ENCODE measurements around the gene SPEF2. TPM values are rescaled to one million over a fixed set of nuclear protein-coding genes. Genes with fewer than 3 reads are reported as not detected.

Gene SPEF2
- total RNA-seq, 1 experiment from 2014 or later = not detected

GRCh38 chr5:35815089-35815936 is 197.7 kb downstream of the SPEF2 start:
- Histone ChIP-seq H3K36me3 (no peaks in the 10 kb centered on the region), H3K27ac (no peak overlapping the region), H3K4me3 (no peak overlapping the region), H3K4me1 (replicated peaks) (no peaks in the 10 kb centered on the region), H3K27me3 (replicated peaks) (0 out of 2 replicates have a peak, but pooled peaks cover 5% of the 10 kb centered on the region), H3K9me3 (replicated peaks) (no peaks in the 10 kb centered on the region)
- peak in 1 of 2 experiments; percentile 11 for DNase-seq (ENCODE audit: low read depth in 1 of 2, low spot score in 2 of 2)

DNA sequence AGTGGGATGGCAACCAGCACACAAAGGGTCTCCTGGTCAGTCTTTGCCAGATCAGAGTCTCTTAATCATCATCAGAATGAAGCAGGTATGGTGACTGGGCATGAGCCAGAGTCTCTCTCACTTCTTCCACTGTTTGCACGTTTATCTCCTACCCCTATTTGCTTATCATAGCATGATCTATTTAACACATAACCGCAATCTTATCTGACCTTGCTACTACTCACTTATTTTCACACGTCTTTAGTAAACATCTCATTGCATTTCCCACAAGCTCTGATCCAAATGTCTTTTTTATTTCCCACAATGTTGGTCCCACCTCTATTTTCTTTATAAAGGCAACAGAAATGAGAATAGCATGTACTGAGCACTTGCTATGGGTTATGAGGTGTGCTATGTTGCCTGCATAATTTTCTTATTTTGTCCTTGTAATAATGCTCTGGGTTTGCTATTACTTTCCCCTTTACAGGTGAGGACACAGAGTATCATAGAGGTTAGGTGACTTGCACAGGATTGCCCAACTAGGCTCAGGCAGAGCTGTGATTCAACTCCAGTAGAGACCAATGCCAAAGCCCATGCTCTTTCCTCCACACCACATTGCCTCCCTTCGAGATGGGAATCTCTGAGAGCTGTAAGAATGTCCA is 199.3 kb downstream of the SPEF2 start:
- Histone ChIP-seq H3K4me1 (replicated peaks) (no peaks in the 10 kb centered on the region), H3K36me3 (no peaks in the 10 kb centered on the region)

GRCh38 chr5:35819026-35819425 is 201.4 kb downstream of the SPEF2 start:
- Histone ChIP-seq H3K9me3 (replicated peaks) (no peaks in the 10 kb centered on the region), H3K27ac (no peak overlapping the region), H3K36me3 (no peaks in the 10 kb centered on the region), H3K4me1 (replicated peaks) (no peaks in the 10 kb centered on the region), H3K4me3 (no peak overlapping the region), H3K27me3 (replicated peaks) (0 out of 2 replicates have a peak, but pooled peaks cover 5% of the 10 kb centered on the region)
- DNase-seq (ENCODE audit: low read depth in 1 of 2, low spot score in 2 of 2) = no peak

More for the DNA sequence above, 199.3 kb downstream of the SPEF2 start:
- Histone ChIP-seq H3K27me3 (replicated peaks) (0 out of 2 replicates have a peak, but pooled peaks cover 5% of the 10 kb centered on the region), H3K4me3 (no peak overlapping the region), H3K27ac (no peak overlapping the region), H3K9me3 (replicated peaks) (no peaks in the 10 kb centered on the region)
- no peak for DNase-seq (ENCODE audit: low read depth in 1 of 2, low spot score in 2 of 2)

DNA sequence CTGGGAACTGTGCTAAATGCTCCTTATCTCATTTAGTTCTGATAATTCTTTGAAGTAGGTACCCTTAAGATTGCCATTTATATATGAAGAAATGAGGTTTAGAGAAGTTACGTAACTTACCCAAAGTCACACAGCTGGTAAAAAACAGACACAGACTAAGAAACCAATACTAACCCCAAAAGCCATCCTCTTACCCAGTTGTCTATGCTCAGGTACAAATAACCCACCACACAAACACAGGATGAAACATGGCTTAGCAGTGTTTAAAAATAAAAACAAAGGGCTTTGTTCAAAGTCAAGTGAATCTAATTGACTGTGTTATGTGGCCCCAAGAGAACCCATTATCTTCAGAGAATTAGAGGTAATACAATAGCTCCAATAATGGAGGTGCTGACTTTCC is 202.0 kb downstream of the SPEF2 start:
- Histone ChIP-seq H3K4me1 (replicated peaks) (no peaks in the 10 kb centered on the region), H3K27ac (no peak overlapping the region), H3K36me3 (no peaks in the 10 kb centered on the region), H3K9me3 (replicated peaks) (no peaks in the 10 kb centered on the region), H3K4me3 (no peak overlapping the region), H3K27me3 (replicated peaks) (0 out of 2 replicates have a peak, but pooled peaks cover 5% of the 10 kb centered on the region)
- DNase-seq (ENCODE audit: low read depth in 1 of 2, low spot score in 2 of 2) = no peak

GRCh38 chr5:35820735-35821134 is 203.1 kb downstream of the SPEF2 start:
- Histone ChIP-seq H3K9me3 (replicated peaks) (no peaks in the 10 kb centered on the region), H3K4me1 (replicated peaks) (no peaks in the 10 kb centered on the region), H3K4me3 (no peak overlapping the region), H3K36me3 (no peaks in the 10 kb centered on the region), H3K27me3 (replicated peaks) (0 out of 2 replicates have a peak, but pooled peaks cover 5% of the 10 kb centered on the region), H3K27ac (no peak overlapping the region)
- DNase-seq (ENCODE audit: low read depth in 1 of 2, low spot score in 2 of 2) = no peak

DNA sequence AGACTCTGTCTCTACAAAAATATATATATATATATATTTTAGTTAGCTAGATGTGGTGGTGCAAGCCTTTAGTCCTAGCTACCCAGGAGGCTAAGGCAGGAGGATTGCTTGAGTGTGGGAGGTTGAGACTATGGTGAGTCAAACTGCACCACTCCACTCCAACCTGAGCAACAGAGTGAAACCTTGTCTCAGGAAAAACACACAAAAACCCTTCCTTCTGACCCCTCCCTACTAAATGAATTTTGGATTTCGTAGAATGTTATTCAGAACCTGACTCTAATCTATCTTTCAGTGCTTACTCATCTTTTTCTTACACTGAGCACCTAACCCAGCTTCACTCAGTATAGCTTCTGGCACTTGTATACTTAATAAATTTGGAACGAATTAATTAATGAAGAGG is 203.8 kb downstream of the SPEF2 start:
- Histone ChIP-seq H3K27ac (no peak overlapping the region), H3K27me3 (replicated peaks) (0 out of 2 replicates have a peak, but pooled peaks cover 5% of the 10 kb centered on the region), H3K4me1 (replicated peaks) (no peaks in the 10 kb centered on the region), H3K36me3 (no peaks in the 10 kb centered on the region), H3K9me3 (replicated peaks) (no peaks in the 10 kb centered on the region), H3K4me3 (no peak overlapping the region)
- DNase-seq (ENCODE audit: low read depth in 1 of 2, low spot score in 2 of 2) = no peak

GRCh38 chr5:35822511-35822910 is 204.8 kb downstream of the SPEF2 start:
- Histone ChIP-seq H3K27ac (no peak overlapping the region), H3K36me3 (no peaks in the 10 kb centered on the region), H3K4me3 (no peak overlapping the region), H3K27me3 (replicated peaks) (0 out of 2 replicates have a peak, but pooled peaks cover 4% of the 10 kb centered on the region), H3K9me3 (replicated peaks) (no peaks in the 10 kb centered on the region), H3K4me1 (replicated peaks) (no peaks in the 10 kb centered on the region)
- DNase-seq (ENCODE audit: low read depth in 1 of 2, low spot score in 2 of 2) = no peak

GRCh38 chr5:35823347-35824098 is 205.9 kb downstream of the SPEF2 start:
- no peaks in the 10 kb centered on the region for H3K4me1 ChIP-seq (replicated peaks)

GRCh38 chr5:35826056-35826455 is 208.4 kb downstream of the SPEF2 start:
- DNase-seq (ENCODE audit: low read depth in 1 of 2, low spot score in 2 of 2) = no peak
- Histone ChIP-seq H3K27me3 (replicated peaks) (no peaks in the 10 kb centered on the region), H3K4me1 (replicated peaks) (no peaks in the 10 kb centered on the region), H3K27ac (no peak overlapping the region), H3K9me3 (replicated peaks) (no peaks in the 10 kb centered on the region), H3K36me3 (no peaks in the 10 kb centered on the region), H3K4me3 (no peak overlapping the region)

More at GRCh38 chr5:35823347-35824098, 205.9 kb downstream of the SPEF2 start:
- Histone ChIP-seq H3K4me3 (no peak overlapping the region), H3K27me3 (replicated peaks) (no peaks in the 10 kb centered on the region), H3K9me3 (replicated peaks) (no peaks in the 10 kb centered on the region), H3K36me3 (no peaks in the 10 kb centered on the region), H3K27ac (no peak overlapping the region)
- no peak for DNase-seq (ENCODE audit: low read depth in 1 of 2, low spot score in 2 of 2)

DNA sequence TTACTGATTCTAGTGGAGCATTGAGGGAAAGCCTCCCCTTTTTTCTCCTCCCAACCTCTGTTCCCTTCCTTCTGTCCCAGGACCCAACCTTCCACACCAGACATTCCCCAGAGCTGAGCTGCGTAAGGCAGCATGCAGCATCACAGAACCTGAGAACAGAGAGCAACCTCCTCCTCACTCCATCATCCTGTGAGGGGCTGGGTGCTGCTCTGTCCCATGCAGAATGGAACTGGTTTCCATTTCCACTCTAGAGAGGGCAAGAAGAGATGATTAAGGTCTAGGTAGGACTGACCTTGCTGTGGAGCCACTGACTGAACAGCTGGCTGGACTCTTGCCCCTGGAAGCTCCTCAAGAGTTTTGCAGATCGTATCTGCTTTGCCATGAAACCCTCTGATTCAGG is 208.9 kb downstream of the SPEF2 start:
- H3K4me1 ChIP-seq (replicated peaks) = no peaks in the 10 kb centered on the region
- H3K36me3 ChIP-seq = no peaks in the 10 kb centered on the region
- no peak overlapping the region for H3K27ac ChIP-seq
- H3K27me3 ChIP-seq (replicated peaks) = no peaks in the 10 kb centered on the region
- DNase-seq (ENCODE audit: low read depth in 1 of 2, low spot score in 2 of 2) = no peak
- no peaks in the 10 kb centered on the region for H3K9me3 ChIP-seq (replicated peaks)
- H3K4me3 ChIP-seq = no peak overlapping the region

DNA sequence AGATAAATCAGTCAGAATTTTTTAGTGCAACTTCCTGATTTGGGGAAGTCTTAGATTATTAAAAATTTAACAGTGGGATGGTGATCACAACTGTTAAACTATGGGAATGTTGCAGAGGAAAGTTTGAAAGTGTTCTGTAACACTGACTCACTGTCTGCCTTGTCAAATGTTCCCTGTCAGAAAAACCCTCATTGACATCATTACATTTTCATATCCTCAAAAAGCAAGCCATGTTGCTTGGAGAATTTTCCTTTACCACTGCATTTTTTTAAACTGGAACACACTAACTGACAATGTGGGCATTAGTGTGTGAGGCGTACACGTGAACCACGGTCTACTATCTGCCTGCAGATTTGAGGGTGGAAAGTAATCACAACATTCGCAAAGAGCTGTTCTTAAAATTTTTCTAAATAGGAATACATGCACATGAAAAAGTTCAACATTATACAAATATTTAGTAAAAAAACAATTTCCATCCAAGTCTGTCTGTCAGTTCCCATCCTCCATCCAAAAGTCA is 210.5 kb downstream of the SPEF2 start:
- H3K36me3 ChIP-seq = no peaks in the 10 kb centered on the region
- H3K27ac ChIP-seq = no peak overlapping the region
- H3K4me3 ChIP-seq = no peak overlapping the region
- H3K9me3 ChIP-seq (replicated peaks) = no peaks in the 10 kb centered on the region
- no peaks in the 10 kb centered on the region for H3K4me1 ChIP-seq (replicated peaks)
- H3K27me3 ChIP-seq (replicated peaks) = peaks cover under 1% of the 10 kb centered on the region; the same call in 1 of the 2 replicates
- DNase-seq (ENCODE audit: low read depth in 1 of 2, low spot score in 2 of 2) = no peak

DNA sequence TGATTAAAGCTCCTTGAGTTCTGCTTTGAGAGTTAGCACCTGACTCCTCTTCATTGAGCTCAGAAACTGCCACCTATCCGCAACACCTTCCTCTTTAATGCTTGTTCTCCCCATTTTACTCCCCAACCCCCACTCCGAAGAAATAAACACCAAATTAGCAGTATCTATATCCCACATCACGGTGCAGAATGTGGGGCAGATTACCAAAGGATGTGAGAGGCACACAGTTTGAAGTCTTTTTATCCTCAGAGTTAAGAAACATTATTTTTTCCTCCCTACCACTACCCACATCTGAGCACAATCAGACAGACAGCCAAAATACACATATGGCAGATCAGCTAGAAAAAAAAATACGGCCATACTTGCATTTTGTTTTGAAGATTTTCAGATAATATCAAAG is 212.9 kb downstream of the SPEF2 start:
- Histone ChIP-seq H3K27ac (no peak overlapping the region), H3K9me3 (replicated peaks) (no peaks in the 10 kb centered on the region), H3K4me1 (replicated peaks) (no peaks in the 10 kb centered on the region), H3K36me3 (no peaks in the 10 kb centered on the region), H3K4me3 (no peak overlapping the region), H3K27me3 (replicated peaks) (peaks cover 7% of the 10 kb centered on the region; the same call in 1 of the 2 replicates)
- no peak for DNase-seq (ENCODE audit: low read depth in 1 of 2, low spot score in 2 of 2)

GRCh38 chr5:35832762-35833161 is 215.1 kb downstream of the SPEF2 start:
- Histone ChIP-seq H3K27ac (no peak overlapping the region), H3K27me3 (replicated peaks) (peaks cover 7% of the 10 kb centered on the region; the same call in 1 of the 2 replicates), H3K4me3 (no peak overlapping the region), H3K9me3 (replicated peaks) (no peaks in the 10 kb centered on the region), H3K36me3 (no peaks in the 10 kb centered on the region), H3K4me1 (replicated peaks) (no peaks in the 10 kb centered on the region)
- DNase-seq (ENCODE audit: low read depth in 1 of 2, low spot score in 2 of 2) = no peak
